Measurements from ENCODE around the gene MYOM3.

The MYOM3 gene

GRCh38 chr1:24118410-24119242, 6.7 kb upstream of the MYOM3 start:
- DNase-seq (ENCODE audit: low read depth, low spot score) = no peak
- no peak overlapping the region for H3K4me3 ChIP-seq (ENCODE audit: low read depth, low read length)
- in situ Hi-C loops (cut with HindIII; ENCODE audit: low sequenced_read_pairs) = no loop called here
- TF ChIP-seq CTCF (IDR thresholded peaks at IDR 0.05; ENCODE audit: low read depth, low read length) = no peak

- peak; percentile 48 for DNase-seq (ENCODE audit: low read depth, low spot score)
- in situ Hi-C loops (cut with HindIII; ENCODE audit: low sequenced_read_pairs) = no loop called here
Observed at GRCh38 chr1:24117722-24118409, 5.9 kb upstream of the MYOM3 start.

GRCh38 chr1:24117132-24117531, 5.2 kb upstream of the MYOM3 start:
- in situ Hi-C loops (cut with HindIII; ENCODE audit: low sequenced_read_pairs) = no loop called here
- no peak for TF ChIP-seq CTCF (IDR thresholded peaks at IDR 0.05; ENCODE audit: low read depth, low read length)
- no peak for DNase-seq (ENCODE audit: low read depth, low spot score)
- no peak overlapping the region for H3K4me3 ChIP-seq (ENCODE audit: low read depth, low read length)

More at GRCh38 chr1:24117722-24118409, 5.9 kb upstream of the MYOM3 start:
- H3K4me3 ChIP-seq (ENCODE audit: low read depth, low read length) = no peak overlapping the region
- TF ChIP-seq CTCF (IDR thresholded peaks at IDR 0.05; ENCODE audit: low read depth, low read length) = no peak

- in situ Hi-C loops (cut with HindIII; ENCODE audit: low sequenced_read_pairs) = no loop called here
- TF ChIP-seq CTCF (IDR thresholded peaks at IDR 0.05; ENCODE audit: low read depth, low read length) = no peak
- no peak overlapping the region for H3K4me3 ChIP-seq (ENCODE audit: low read depth, low read length)
- DNase-seq (ENCODE audit: low read depth, low spot score) = no peak
Observed at GRCh38 chr1:24114753-24115152, 2.8 kb upstream of the MYOM3 start.

GRCh38 chr1:24113641-24114033, 1.7 kb upstream of the MYOM3 start:
- no peak overlapping the region for H3K4me3 ChIP-seq (ENCODE audit: low read depth, low read length)
- no peak for DNase-seq (ENCODE audit: low read depth, low spot score)
- in situ Hi-C loops (cut with HindIII; ENCODE audit: low sequenced_read_pairs) = no loop called here
- TF ChIP-seq CTCF (IDR thresholded peaks at IDR 0.05; ENCODE audit: low read depth, low read length) = no peak

GRCh38 chr1:24111262-24111995, 506 bp downstream of the MYOM3 start:
- TF ChIP-seq CTCF (IDR thresholded peaks at IDR 0.05; ENCODE audit: low read depth, low read length) = no peak
- in situ Hi-C loops (cut with HindIII; ENCODE audit: low sequenced_read_pairs) = no loop called here
- no peak for DNase-seq (ENCODE audit: low read depth, low spot score)
- H3K4me3 ChIP-seq (ENCODE audit: low read depth, low read length) = no peak overlapping the region
